Liver (tissue), 2 donors: ENCODE measurements around the gene PAQR7.

ENCODE experiments used
- ATF3 ChIP-seq: IDR thresholded peaks from 2 replicates; pipeline ENCODE4 v1.6.1; 2016; ENCODE audit warnings: antibody characterized with exemption
- YY1 ChIP-seq: IDR thresholded peaks from 2 replicates; pipeline ENCODE4 v1.6.1; 2016; ENCODE audit warnings: antibody characterized with exemption, mild to moderate bottlenecking
- donor health status: healthy.

DNA sequence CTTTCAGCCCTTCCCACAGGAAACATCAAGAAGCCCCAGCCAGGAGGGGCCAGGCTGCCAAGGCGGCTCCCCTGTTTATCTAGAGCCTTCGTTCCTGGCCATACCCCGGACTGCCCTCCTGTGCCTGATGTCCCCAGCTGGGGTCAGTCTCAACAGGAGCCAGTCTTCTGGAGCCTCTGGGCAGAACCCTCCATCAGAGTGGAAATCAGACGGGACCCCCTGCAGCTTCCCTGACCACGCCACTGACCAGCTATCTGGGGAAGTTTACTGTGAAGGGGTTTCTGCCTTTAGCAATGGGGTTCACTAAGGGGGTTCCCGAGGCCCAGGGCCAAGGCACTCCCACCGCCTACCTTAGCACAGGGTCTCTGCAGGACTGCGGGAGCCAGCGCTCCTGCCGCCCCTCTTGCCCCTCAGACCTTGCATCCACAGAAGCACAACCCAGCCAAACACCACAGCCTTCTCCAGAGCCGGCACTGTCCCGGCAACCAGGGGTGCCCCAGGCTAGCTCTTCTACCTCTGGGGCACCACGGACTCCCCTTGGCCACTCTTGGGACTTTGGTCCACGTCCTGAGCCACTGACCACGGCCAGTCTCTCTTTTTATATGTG is 59.3 kb downstream of the PAQR7 start:
- TF ChIP-seq ATF3 (no peak), YY1 (no peak)
